Effector CD8-positive, alpha-beta T cell (primary cell): ENCODE data around the gene RNF5.
A peak's percentile ranks its signal among the peaks of the same experiment; 100 is the strongest.
"Not testable (repeated sequence)": the region's sequence is repeated elsewhere in the genome, so short reads cannot be mapped to it uniquely, and the experiment has no call there.

Source experiments
- DNase-seq: peaks from one replicate; lab custom pipeline; 2025; lab: John Stamatoyannopoulos, UW
- total RNA-seq, 4 experiments: gene quantifications; one replicate each; lab custom pipeline; 2026; lab: John Stamatoyannopoulos, UW

The RNF5 gene, protein sequence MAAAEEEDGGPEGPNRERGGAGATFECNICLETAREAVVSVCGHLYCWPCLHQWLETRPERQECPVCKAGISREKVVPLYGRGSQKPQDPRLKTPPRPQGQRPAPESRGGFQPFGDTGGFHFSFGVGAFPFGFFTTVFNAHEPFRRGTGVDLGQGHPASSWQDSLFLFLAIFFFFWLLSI
- 28.7 to 42.8 (median 36.7) reads per million in 4 experiments for total RNA-seq

DNA sequence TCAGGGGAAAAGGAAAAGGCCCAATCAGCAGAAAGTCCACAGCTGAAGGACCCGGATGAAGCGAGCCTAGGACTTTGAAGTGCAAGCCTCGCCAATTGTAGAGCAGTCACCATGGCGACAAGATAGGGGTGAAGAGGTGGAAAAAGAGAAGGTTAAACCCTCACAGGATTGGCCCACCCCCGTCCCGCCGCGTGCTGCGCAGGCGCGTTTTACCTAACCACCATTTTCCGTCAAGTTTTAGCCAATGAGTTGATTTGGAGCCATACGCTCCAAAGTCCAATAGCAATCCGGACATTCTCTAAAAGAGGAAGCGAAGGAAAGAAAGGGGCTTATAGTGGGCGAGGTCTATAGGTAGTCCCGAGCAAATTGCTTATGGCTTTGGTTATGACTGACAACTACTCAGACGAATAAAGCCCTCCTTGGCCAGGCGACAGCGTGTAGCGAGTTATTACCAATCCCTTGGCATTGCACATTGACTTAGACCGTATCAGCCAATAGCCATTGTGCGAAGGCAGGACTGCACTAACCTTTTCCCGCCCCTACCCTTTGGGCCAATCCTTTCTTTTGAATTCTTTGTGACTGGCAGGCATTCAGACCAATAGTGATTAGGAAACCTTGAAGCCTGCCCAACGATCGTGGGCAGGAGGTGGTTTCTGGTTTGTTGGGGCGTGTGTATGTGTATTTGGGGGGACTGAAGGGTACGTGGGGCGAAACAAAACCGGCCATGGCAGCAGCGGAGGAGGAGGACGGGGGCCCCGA is at the start of gene RNF5:
TSS of gene RNF5 (plus strand) at position 618 of the 759 bp plus-strand sequence. CDS start at position 725, 107 bp downstream.
- peak; percentile 94 for DNase-seq

DNA sequence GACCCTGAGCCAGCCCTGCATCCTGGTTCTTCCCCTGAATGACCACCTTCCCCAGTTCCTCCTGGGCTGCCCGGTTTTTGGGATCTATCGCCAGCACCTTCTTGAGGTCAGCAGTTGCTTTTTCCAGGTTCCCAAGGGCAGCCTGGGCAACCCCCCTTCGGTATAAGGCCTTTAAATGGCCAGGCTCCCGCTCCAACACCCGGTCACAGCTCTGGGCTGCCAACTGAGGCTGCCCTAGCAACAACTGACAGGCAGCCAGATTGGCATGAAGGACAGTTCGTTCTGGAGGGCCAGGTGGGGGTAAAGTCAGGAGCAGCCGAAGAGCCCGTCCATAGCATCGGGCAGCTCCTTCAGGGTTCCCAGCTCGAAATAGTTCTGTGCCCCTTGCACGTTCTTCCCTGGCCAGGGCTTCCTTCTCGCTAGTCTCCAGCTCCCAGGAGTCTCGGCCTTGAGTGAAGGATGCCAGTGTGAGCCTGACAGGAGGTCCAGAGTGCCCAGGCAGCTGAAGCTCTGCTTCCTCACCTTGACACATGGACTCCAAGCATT is 49.4 kb upstream of the RNF5 start:
- DNase-seq: no peak

DNA sequence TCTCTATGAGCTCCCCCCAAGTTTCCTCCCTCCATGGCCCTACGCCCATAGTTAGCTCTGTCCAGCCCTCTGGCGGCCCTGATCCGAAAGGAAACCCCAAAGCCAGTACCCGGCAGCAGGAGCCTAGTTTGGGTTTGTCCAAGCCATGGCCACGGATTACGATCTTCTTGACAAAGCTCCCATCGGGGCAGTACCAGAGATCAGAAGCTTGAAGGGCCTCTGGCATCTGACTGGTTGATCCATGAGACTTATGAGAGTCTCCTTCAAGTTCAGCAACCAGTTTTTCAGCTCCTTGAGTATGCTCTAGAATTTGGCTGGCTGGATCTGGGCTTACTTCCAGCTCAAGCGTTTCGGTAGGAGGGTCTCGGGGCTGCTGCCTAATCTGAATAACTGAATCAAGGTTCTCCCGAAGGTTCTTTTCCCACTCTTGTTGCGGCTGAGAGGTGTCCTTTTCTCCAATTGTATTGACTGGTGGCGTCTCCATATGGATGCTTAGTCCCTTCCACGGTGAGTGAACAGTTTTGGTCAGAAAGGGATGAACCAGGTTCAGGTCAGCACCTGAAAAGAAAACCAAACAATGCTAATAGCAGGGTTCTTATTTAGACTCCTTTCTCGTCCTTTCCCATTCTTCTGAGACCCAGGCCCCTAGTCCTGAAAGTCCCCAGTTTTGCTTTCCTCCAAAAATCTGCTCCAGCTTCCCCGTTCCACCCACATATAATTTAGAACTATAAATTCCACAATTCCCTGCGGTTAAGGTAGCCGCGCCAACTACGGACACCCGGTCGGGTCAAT is 48.7 kb upstream of the RNF5 start:
- DNase-seq: no peak

DNA sequence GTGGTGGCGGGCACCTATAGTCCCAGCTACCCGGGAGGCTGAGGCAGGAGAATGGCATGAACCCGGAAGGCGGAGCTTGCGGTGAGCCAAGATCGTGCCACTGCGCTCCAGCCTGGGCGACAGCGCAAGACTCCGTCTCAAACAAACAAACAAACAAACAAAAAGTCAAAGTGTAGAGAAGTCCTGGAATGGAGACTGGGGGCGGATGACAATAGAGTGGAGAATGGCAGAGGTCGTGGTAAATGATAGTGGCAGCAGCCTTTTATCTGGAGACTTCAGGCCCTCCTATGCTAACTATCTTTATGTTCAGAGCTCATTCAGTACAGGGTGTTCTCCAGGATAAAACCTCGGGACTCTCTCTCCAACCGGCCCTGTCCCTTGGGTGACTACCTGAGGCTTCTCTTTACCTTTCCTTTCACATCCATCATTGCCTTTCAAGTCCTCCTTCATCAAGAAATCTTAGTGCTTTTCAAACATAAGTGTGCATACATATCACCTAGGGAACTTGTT is 46.7 kb upstream of the RNF5 start:
- no peak for DNase-seq

DNA sequence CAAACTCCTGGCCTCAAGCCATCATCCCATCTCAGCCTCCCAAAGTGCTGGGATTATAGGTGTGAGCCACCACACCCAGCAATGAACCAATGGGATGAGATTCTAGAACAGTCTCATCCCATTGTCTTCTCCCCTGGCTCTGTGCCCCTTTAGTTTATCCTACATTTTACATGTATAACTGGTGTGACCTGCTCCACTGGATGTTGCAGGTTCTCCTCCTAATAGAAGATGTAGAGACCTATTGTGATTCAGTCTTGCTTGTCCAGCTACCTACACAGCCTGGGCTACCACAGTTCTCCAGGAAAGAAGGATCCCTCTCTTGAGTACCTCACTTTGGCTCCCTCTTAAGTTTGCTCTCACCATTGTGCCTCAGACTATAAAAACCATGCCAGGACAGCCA is 46.1 kb upstream of the RNF5 start:
- no peak for DNase-seq

DNA sequence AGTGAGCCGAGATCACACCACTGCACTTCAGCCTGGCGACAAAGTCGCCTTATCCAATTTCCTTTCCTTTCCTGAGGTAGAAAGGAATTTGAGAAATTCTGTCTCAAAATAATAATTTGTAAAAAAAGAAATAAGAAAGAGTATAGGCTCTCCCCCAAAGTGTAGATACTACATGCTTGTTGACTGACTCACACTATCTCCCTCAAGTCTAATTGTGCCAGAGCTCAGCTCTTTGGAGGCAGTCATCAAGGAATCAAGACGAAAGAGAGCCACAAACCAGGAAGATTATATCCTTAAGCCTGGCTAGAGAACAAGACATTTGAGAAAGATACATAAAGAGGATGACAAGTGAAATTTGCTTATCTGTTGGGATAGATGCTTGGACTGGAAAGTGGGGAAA is 44.4 kb upstream of the RNF5 start:
- no peak for DNase-seq

DNA sequence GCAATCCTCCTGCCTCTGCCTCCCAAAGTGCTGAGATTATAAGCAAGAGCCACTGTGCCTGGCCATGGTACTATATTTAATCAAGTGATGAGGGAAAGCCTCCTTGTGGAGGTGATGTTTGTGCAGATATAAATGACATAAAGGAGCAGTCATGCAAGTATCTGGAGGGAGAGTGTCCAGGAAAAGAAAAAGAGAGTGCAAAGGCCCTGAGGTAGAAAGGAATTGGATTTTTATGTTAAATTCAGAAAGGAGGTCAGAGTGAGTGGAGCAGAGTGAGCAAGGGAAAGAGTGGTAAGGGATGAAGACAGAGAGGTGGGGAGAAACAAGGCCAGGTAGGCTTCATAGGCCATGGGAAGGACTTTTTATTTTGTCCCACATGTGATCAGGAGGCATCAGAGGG is 40.8 kb upstream of the RNF5 start:
- DNase-seq: no peak

DNA sequence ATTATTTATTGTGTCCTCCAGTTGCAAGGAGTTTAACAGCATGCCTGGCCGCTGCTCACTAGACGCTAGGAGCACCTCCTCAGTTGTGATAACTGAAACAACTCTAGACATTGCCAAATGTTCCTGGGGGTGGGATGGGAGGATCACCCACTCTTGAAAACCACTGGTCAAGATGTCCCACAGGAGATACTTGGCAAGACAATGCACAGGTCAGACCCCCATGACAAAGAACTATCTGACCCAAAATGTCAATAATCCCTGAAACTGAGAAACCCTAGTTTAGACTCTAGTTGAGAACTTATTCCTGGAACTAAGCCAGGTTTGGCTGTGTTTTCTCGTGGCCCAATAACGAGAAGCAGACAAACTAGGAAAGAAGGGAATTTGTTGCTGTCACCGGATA is 38.6 kb upstream of the RNF5 start:
- DNase-seq: no peak

DNA sequence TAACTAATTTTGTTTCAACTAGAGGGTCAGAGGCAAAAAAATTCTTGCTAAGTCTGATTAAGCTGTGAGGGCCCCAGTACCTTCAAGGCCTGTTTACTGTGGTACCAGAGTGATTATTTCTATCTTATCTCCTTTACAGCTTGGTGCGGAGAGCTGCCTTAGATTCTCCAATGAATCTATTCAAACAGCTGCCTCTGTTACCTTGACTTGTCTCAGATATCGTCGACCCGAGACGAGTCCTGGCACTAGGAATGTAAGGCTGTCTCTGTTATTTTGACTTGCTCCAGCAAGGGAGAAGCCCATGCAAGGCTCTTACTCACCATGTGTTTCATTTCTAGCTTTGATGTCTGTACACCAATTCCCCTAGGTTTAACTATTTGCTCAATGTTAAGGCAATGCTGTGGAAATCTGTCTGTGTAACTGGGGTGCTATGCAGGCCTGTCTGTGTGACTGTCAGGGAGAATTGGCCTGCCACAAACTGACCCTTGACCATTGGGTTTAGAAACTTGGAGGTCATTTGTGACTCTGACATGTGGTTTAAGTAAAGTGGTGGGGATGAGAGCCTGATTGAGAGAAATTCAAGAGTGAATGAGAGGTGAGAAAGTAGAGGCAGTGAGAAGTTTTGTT is 37.7 kb upstream of the RNF5 start:
- no peak for DNase-seq

DNA sequence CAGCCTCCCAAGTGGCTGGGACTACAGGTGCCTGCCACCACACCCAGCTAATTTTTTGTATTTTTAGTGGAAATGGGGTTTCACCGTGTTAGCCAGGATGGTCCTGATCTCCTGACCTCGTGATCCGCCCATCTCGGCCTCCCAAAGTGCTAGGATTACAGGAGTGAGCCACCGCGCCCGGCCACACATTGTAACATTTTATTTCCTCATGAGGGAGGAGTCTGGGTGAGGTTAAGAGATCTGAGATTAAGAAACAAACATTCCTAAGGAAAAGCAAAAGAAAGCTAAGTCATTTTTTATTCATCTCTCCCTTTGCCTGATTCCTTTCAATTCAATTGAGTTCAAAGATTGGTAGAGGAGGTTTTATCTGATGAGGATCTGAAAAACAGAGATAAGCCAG is 34.0 kb upstream of the RNF5 start:
- DNase-seq: not testable (repeated sequence)

DNA sequence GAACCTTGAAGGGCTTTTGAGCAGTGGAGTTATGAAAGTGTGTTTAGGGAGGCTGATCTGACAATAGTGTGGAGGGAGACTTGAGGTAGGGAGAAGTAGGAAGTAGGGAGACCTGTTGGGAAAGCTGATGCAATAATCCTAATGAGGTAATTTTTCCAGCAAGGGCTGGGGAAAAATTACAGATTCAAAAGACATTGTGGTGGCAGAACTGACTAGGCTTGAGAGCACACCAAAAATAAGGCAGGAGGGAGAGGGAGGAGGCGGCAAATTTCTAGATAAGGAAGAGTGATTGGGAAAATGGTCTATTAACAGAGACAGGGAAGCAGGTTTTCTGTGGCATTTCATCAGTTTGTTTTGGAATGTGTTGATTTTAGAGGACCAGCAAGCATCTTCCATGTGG is 31.9 kb upstream of the RNF5 start:
- no peak for DNase-seq

DNA sequence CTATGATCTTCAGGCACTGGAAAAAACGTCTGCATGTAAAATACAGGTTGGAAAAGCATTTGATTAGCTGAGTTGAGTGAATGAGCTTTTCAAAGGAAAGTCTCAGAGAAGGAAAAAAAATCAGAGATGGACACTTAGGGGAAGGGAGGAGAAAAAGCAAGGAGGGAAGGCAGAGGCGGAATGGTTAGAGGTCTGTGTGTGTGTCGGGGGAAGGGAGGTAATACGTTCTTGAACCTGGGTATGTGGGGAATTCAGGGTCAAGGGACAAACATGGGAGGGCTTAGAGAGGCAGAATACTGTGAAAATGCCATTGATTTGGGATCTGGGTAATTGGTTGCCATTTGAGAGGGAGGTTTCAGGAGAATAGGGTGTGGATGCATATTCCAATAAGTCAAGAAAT is 31.5 kb upstream of the RNF5 start:
- DNase-seq: no peak

DNA sequence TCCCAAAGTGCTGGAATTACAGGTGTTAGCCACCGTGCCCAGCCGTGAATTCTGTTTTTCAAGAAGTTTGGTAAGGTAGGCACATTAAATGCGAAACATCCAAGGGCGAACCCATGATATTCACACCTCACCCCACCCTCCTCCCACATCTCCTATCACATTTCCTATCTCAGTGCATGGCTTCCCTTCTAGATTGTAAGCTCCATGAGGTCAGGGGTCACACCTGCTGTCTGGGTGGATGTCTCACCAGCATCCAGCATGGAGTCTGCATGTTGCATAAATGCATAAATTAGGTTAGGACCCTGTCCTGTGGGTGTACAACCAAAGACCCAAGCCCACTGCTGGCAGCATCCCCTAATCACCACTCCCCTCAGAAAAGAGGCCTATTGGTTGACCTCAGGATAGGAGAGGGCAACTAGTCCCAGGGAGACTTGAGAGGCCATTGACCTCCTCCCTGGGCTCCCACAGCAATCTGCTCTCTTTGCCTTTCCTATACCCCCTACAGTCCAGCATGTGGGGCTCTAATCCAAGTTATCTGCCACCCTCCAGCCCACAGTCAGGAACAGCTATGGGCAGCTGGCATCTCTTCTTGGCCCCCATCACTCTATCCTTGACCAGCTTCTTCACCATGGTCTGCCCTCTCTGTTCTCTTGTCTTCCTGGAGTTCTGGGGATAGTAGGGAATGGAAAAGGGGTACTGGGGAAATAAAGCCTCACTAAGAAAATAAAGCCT is 30.6 kb upstream of the RNF5 start:
- no peak for DNase-seq

DNA sequence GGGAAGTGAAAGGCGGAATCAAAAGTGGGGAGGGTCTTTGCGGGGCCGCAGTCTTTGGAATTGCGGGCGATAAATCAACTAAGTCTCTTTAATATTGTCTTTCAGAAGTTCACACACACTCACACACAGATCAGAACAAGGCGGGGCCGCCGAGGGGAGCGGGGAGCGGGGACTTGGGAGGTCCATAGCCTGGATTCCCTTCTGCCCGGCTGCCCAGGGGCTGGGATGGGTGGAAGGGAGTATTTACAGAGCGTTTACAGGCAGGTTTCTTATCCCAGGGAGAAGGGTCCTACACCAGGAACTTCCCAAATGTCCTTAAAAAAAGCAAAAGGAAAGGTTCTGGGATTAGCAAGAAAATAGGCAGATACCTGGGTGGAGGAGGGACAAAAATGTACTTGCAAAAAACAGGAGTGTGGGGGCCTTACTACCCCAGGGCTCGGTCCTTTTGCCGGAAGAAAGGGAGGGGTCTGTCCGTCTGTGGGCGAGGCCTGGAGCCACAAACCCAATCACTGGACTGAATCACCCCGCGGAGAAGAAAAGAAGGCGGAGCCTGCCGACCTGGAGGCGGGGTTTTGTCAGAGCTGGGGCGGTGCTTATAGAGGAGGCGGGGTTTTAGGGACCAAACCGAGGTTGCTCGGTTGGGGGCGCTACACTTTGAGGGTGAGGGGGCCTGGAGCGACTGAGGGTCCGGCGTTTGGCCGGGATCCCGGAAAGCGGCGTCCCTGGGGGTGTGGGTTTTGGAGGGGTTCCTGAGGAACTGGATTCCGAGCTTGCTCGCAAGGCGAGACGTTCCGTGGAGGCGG is 29.7 kb upstream of the RNF5 start:
- DNase-seq: peak; percentile 67

DNA sequence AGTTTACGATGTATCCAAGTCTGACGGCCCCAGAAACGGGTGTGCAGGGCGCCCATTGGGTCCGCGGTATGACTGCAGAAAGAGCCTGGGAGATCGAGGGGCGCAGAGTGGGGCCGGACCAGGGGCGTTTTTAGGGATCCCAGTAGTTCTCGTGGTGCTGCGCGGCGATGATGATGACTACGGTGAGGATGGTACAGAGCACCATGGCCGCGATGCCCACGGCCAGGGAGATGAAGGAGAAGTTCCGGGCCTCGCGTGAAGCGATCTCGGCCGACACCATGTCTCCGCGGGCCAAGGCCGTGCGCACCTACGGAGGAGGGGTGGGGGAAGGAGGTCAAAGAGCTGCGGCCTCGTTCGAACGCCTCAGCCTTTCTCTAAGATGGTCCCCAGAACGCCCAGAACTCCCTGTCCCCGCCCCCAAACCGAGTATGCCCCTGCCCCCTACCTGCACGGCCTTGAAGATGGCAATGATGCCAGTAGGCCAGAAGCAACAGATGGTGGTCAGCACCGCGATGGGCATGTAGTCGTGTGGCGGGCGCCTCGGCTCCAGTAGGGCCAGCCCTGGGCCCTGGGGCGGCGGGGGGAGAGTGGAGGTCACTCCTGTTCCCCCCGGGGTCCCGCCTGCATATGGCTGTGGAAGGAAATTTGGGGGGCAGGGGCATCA is 29.0 kb upstream of the RNF5 start:
- no peak for DNase-seq

DNA sequence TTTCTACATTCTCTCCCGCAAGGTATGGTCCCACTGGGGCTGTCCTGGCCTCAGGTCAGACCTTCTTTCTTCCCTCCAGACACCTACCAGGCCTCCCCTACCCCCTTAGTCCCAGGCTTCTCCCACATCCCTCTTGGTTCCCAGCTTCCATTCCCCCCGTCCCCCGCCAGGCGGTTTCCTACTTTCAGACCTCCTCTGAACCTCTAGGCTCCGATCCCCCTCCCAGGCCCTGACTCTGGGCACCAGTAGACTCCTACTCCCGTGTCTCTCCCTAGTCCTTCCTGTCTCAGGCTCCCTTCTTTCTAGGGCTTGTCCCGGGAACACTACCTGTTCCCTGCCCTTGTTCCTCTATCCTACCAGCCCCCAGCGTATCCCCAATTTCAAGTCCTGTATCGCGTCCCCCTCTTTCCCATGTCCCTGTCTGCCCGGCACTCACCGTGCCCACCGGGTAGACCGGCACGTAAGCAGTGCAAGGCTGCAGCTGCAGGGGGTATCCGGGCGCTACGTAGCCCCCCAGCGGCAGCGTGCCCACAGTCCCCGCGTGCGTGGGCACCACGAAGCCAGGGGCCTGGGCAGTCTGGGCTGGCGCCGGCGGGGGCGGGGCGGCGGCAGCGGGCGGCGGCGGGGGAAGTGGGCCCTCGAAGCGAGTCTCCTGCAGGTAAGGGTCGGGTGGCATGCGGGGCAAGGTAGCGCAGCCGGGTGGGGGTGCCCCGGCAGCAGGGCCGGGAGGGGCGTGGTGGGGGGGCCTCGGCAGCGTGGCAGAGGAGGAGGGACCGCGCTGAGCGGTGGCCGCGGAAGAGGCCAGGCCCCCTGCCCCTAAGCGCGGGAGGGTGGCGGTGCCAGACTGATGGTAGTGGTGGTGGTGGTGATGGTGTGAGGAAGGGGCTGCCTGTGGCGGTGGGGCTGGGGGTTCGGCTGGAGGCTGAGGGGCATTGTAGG is 28.0 kb upstream of the RNF5 start:
- DNase-seq: no peak

DNA sequence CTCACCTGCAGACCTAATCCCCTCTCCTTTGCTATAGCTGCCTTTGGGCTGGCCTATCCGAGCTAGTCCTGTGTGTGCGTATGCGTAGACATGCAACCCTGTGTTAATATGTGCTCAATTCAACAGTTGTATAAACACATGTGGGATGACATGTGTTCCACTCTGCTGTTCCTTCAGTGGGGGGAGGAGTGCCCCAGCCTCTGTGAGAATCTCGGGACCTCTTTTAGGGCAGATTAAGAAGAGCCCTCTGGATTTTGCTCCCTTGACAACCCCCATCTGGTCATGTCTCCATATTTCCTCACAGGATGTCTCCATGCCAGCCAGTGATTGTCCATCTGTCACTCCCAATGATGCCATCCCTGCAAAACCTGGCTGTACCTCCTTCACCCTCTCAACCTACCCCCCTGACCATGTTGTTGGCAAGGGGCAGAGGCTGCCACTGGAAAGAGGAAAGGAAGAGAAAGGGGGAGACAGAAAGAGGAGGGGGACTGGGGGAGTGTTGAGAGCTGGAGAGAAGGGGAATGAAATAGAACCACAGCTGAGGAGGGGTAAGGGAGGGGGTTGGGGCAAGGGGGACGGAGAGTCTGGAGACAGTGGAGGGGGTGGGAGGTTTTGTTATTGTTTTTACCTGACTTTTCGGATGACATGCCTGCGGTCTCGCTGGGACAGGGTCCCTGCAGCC is 26.9 kb upstream of the RNF5 start:
- no peak for DNase-seq
